Keratinocyte (primary cell): Measurements from ENCODE around the gene ASCC2.

ENCODE experiments used
- CTCF ChIP-seq, 3 experiments: IDR thresholded peaks in 1 of 3; conservative IDR thresholded peaks in 1 of 3; optimal IDR thresholded peaks in 1 of 3; 2 replicates in 2 of 3; 3 replicates in 1 of 3; pipeline versions ENCODE3 to v1.5.1; 2011; ENCODE audit warnings: low read length in 3 of 3, mild to moderate bottlenecking in 3 of 3, moderate library complexity in 2 of 3, control low read depth in 1 of 3, inconsistent platforms in 1 of 3; ENCODE audit not compliant: insufficient read depth in 2 of 3; ENCODE audit errors: extremely low read depth in 1 of 3
- EZH2 ChIP-seq: IDR thresholded peaks from one replicate; pipeline ENCODE4 v1.6.1; 2012; ENCODE audit warnings: inconsistent platforms, mild to moderate bottlenecking, low read length, moderate library complexity

- TF ChIP-seq CTCF (optimal IDR thresholded peaks at IDR 0.05 in 1 of 3, IDR thresholded peaks at IDR 0.05 in 1 of 3, conservative IDR thresholded peaks at IDR 0.05 in 1 of 3; ENCODE audit: extremely low read depth in 1 of 3, insufficient read depth in 2 of 3, low read length in 3 of 3) (no peak), EZH2 (no peak)
These were observed 40.7 kb downstream of the ASCC2 start for GRCh38 chr22:29797351-29797750.
